B cell (primary cell): ENCODE measurements around the gene ONECUT1. TPM values are rescaled to one million over a fixed set of nuclear protein-coding genes. Genes with fewer than 3 reads are reported as not detected.

Experiments
- ATAC-seq: fragments of 200-7000 bp; cut with Tn5 transposase; one replicate; pipeline ENCODE4 v1.10.0; 2021; ENCODE audit warnings: low read depth, mild to moderate bottlenecking, moderate number of reproducible peaks, moderate library complexity
- CTCF ChIA-PET: fragments of 350-600 bp; sonication (Branson Sonifier 250); formaldehyde crosslinking; loops from one replicate; lab custom pipeline; 2021; ENCODE audit warnings: antibody characterized with exemption, inconsistent platforms; lab: Charles Lee
- POLR2A ChIA-PET: fragments of 350-600 bp; sonication (Branson Sonifier 250); formaldehyde crosslinking; loops from one replicate; lab custom pipeline; 2021; ENCODE audit warnings: antibody characterized with exemption; lab: Charles Lee
- DNase-seq: peaks from one replicate; pipeline ENCODE4 v3.0.0; 2013
- H2AFZ ChIP-seq: 2 replicates; pipeline ENCODE4 v1.6.1; 2012; ENCODE audit warnings: mild to moderate bottlenecking, low read depth, low read length; ENCODE audit not compliant: insufficient read depth, poor library complexity, severe bottlenecking
- H3K27ac ChIP-seq, 2 donors: 1 replicate in 1 of 2; 2 replicates in 1 of 2; pipeline ENCODE4 v1.5.1; 2012 to 2013; ENCODE audit warnings: low read length in 2 of 2, mild to moderate bottlenecking in 2 of 2, moderate library complexity in 1 of 2
- H3K27me3 ChIP-seq, 4 experiments: fragments of 200-600 bp in 1 of 4; sonication (generic) in 1 of 4; replicated peaks in 1 of 4; 1 replicate in 2 of 4; 2 replicates in 2 of 4; pipeline versions ENCODE4 v1.6.1 to v1.7.0; 2013 to 2016; ENCODE audit warnings: low read length in 3 of 4, mild to moderate bottlenecking in 2 of 4, mixed read lengths in 1 of 4, moderate library complexity in 1 of 4; ENCODE audit not compliant: insufficient read depth in 4 of 4, control insufficient read depth in 3 of 4; ENCODE audit errors: control extremely low read depth in 1 of 4
- H3K36me3 ChIP-seq, 2 experiments: replicated peaks in 1 of 2; 1 replicate in 1 of 2; 2 replicates in 1 of 2; pipeline versions ENCODE4 v1.6.1 to v1.7.1; 2013; ENCODE audit warnings: low read length in 1 of 2; ENCODE audit not compliant: insufficient read depth in 2 of 2, control insufficient read depth in 1 of 2; ENCODE audit errors: control extremely low read depth in 1 of 2, extremely low read depth in 1 of 2
- H3K4me1 ChIP-seq, 2 donors: fragments of 200-600 bp in 1 of 2; sonication (generic) in 1 of 2; 1 replicate in 1 of 2; 2 replicates in 1 of 2; pipeline versions ENCODE4 v1.5.1 to v1.6.1; 2013 to 2017; ENCODE audit warnings: low read length in 2 of 2; ENCODE audit not compliant: control insufficient read depth in 2 of 2, insufficient read depth in 2 of 2
- H3K4me2 ChIP-seq: replicated peaks from 2 replicates; pipeline ENCODE3; 2012; ENCODE audit warnings: mild to moderate bottlenecking, low read depth, low read length; ENCODE audit not compliant: poor library complexity, severe bottlenecking
- H3K4me3 ChIP-seq, 5 experiments: fragments of 200-600 bp in 1 of 5; sonication (generic) in 1 of 5; 1 replicate in 3 of 5; 2 replicates in 2 of 5; pipeline versions ENCODE4 v1.5.1 to v1.7.0; 2011 to 2016; ENCODE audit warnings: low read length in 4 of 5, mild to moderate bottlenecking in 4 of 5, low read depth in 2 of 5, control low read depth in 1 of 5, moderate library complexity in 1 of 5; ENCODE audit not compliant: insufficient read depth in 1 of 5; ENCODE audit errors: control extremely low read depth in 1 of 5, extremely low read depth in 1 of 5
- H3K79me2 ChIP-seq: fragments of 200-600 bp; sonication (generic); one replicate; pipeline ENCODE4 v1.6.0; 2016; ENCODE audit warnings: low read length; ENCODE audit not compliant: control insufficient read depth, insufficient read depth
- H3K9ac ChIP-seq: fragments of 200-600 bp; sonication (generic); 2 replicates; pipeline ENCODE4 v1.6.1; 2017; ENCODE audit warnings: mild to moderate bottlenecking, low read length, moderate library complexity
- H3K9me3 ChIP-seq, 3 donors: one replicate each; pipeline versions ENCODE4 v1.6.1 to v1.7.1; 2013; ENCODE audit warnings: low read length in 2 of 3; ENCODE audit not compliant: control insufficient read depth in 2 of 3, insufficient read depth in 1 of 3; ENCODE audit errors: control extremely low read depth in 1 of 3
- H4K20me1 ChIP-seq: 2 replicates; pipeline ENCODE4 v1.6.0; 2012; ENCODE audit warnings: mild to moderate bottlenecking, low read length; ENCODE audit not compliant: insufficient read depth, control insufficient read depth, poor library complexity, severe bottlenecking
- H3K27ac Mint-ChIP-seq: one replicate; pipeline ENCODE4 v1.8.0; 2021; ENCODE audit warnings: mixed read lengths
- H3K27me3 Mint-ChIP-seq: one replicate; pipeline ENCODE4 v1.8.0; 2021; ENCODE audit warnings: mixed read lengths
- H3K4me1 Mint-ChIP-seq: one replicate; pipeline ENCODE4 v1.8.0; 2021; ENCODE audit warnings: mixed read lengths
- H3K4me3 Mint-ChIP-seq: one replicate; pipeline ENCODE4 v1.8.0; 2021; ENCODE audit warnings: mixed read lengths
- H3K9me3 Mint-ChIP-seq: one replicate; pipeline ENCODE4 v1.8.0; 2022; ENCODE audit warnings: mixed read lengths; ENCODE audit not compliant: insufficient read depth
- EZH2 ChIP-seq: IDR thresholded peaks from 2 replicates; pipeline ENCODE4 v1.6.1; 2012; ENCODE audit warnings: borderline replicate concordance, low read depth, mild to moderate bottlenecking, moderate library complexity, low read length; ENCODE audit not compliant: insufficient read depth, poor library complexity, severe bottlenecking
- WGBS: methylation state at CpG from one replicate; pipeline ENCODE4 v1.1.5; 2013; ENCODE audit warnings: missing lambda C conversion rate; ENCODE audit not compliant: insufficient coverage; 5-methylcytosine and 5-hydroxymethylcytosine counted together
- intact Hi-C: fragments of 100-400 bp; cut with micrococcal nuclease; formaldehyde crosslinking; loops from one replicate; pipeline ENCODE4 v1.10.0; 2022
- polyA plus RNA-seq: library from polyadenylated mRNA; depleted of rRNA; stranded (reverse); fragments of >200 nt; gene quantifications from 2 replicates; pipeline ENCODE4 v1.2.3, GENCODE V29; 2012
- total RNA-seq, 2 donors: library from RNA; stranded (reverse); fragments of 120-200 nt in 1 of 2; gene quantifications; 1 replicate in 1 of 2; 2 replicates in 1 of 2; pipeline versions ENCODE4 v1.2.3 to v1.2.4, GENCODE V29; 2013 to 2022
- TF ChIP-seq, protein P1 (sequence below): fragments of 200-600 bp; IDR thresholded peaks from one replicate; pipeline ENCODE4 v1.8.0; 2022; ENCODE audit warnings: antibody characterized with exemption, mild to moderate bottlenecking

Gene ONECUT1
- total and polyA plus RNA-seq, 2 donors (not counting 1 experiment from before 2014, with no cell fraction given): not detected

DNA sequence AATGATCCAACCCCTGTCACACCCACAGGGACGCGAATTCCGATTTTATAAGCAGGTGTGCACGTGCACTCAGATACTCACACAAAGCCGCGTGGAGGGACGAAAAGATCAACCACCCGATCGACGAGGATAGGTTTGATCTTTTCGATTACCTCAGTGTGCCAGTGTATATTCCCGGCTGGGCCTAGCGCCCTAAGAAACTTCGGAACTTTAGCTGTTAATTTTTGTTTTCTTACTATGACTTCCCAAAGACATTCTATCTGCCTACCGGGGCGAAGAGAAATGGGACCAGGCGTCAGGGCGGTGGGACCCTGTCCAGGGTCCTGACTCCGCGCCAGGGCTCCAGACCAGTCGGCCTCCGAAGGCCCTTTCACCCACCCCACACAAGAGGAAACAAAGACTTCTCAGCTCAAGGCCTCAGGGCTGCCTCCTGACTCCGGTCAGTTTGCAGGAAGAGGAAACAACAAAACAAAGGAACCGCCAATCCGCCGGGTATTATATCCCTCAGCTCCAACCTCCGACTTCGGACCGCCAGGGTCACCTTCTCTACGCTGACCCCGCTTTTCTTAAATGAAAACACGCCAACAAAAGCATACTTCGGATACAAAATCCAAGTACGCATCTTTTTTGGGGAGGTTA lies 6.8 kb downstream of the ONECUT1 start:
- H3K27ac ChIP-seq: no peak overlapping the region
- no peak for ATAC-seq
- no peak overlapping the region for H3K4me3 ChIP-seq
- WGBS: 24% methylated on average over 23 of the region's 34 CpGs
- DNase-seq: peak; percentile 49
- H2AFZ ChIP-seq: no peak overlapping the region
- no peak overlapping the region for H3K9ac ChIP-seq
- H3K36me3 ChIP-seq: no peaks in the 10 kb centered on the region
- CTCF ChIA-PET: interaction anchor here (1.6 kb wide), 1 partner anchor 10 kb away, joined by 8 read pairs; no protein-coding TSS in a partner anchor
- H3K79me2 ChIP-seq: no peaks in the 10 kb centered on the region
- H3K4me1 ChIP-seq: peaks cover 53 to 70% of the 10 kb centered on the region in 2 donors
- Mint-ChIP-seq H3K27ac (no peak overlapping the region), H3K4me1 (peaks cover 45% of the 10 kb centered on the region), H3K9me3 (peaks cover 2% of the 10 kb centered on the region), H3K27me3 (peaks cover 67% of the 10 kb centered on the region), H3K4me3 (peak overlapping the region; percentile 5)
- H3K4me2 ChIP-seq: peak overlapping the region; percentile 41
- POLR2A ChIA-PET: no interaction called here
- TF ChIP-seq, protein P1, sequence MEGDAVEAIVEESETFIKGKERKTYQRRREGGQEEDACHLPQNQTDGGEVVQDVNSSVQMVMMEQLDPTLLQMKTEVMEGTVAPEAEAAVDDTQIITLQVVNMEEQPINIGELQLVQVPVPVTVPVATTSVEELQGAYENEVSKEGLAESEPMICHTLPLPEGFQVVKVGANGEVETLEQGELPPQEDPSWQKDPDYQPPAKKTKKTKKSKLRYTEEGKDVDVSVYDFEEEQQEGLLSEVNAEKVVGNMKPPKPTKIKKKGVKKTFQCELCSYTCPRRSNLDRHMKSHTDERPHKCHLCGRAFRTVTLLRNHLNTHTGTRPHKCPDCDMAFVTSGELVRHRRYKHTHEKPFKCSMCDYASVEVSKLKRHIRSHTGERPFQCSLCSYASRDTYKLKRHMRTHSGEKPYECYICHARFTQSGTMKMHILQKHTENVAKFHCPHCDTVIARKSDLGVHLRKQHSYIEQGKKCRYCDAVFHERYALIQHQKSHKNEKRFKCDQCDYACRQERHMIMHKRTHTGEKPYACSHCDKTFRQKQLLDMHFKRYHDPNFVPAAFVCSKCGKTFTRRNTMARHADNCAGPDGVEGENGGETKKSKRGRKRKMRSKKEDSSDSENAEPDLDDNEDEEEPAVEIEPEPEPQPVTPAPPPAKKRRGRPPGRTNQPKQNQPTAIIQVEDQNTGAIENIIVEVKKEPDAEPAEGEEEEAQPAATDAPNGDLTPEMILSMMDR: no peak
- peak; percentile 32 for TF ChIP-seq EZH2
- peaks cover 0 to 68% (median 63%) of the 10 kb centered on the region in 4 experiments for H3K27me3 ChIP-seq
- H4K20me1 ChIP-seq: no peaks in the 10 kb centered on the region
- peaks cover 0 to 54% (median 11%) of the 10 kb centered on the region in 3 donors for H3K9me3 ChIP-seq
- intact Hi-C loops: no loop called here

DNA sequence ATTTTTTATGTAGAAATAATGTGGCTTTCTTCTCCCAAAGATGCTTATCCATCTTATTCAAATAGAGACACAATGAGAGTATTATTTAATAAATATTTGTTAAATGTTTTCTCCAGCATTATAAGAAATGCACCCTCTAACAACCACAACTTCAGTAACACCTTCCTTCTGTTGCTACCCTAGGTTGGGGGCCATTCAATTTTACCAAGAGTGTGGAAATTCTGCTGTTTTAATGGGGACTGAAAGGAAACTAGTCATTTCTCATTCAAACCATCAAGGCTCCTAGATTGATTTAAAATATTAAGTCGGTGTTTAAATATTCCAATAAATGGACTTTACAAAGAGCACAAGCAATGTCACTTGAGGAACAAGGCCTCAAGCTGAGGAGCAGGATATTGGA lies 7.6 kb downstream of the ONECUT1 start:
- ATAC-seq: no peak
- intact Hi-C loops: no loop called here
- Histone ChIP-seq H4K20me1 (no peaks in the 10 kb centered on the region), H3K4me1 (peaks cover 46 to 63% of the 10 kb centered on the region in 2 donors), H3K27me3 (peaks cover 0 to 60% (median 56%) of the 10 kb centered on the region in 4 experiments), H3K9me3 (peaks cover 0 to 46% (median 11%) of the 10 kb centered on the region in 3 donors), H3K4me3 (no peak overlapping the region), H3K9ac (no peak overlapping the region), H3K27ac (no peak overlapping the region), H3K36me3 (no peaks in the 10 kb centered on the region), H3K4me2 (no peak overlapping the region), H2AFZ (no peak overlapping the region), H3K79me2 (no peaks in the 10 kb centered on the region)
- Mint-ChIP-seq H3K4me3 (no peak overlapping the region), H3K4me1 (peaks cover 38% of the 10 kb centered on the region), H3K27ac (no peak overlapping the region), H3K27me3 (peaks cover 64% of the 10 kb centered on the region), H3K9me3 (peaks cover 2% of the 10 kb centered on the region)
- POLR2A ChIA-PET: no interaction called here
- CTCF ChIA-PET: interaction anchor here (1.2 to 1.6 kb wide), 3 partner anchors 10 to 15 kb away, joined by 3 to 8 read pairs (median 4); no protein-coding TSS in a partner anchor
- no CpG with 5 or more reads among the region's 1 CpG for WGBS
- no peak for DNase-seq
- TF ChIP-seq EZH2: no peak
- TF ChIP-seq, protein P1: no peak
